H1 (cell line): Measurements from ENCODE around the gene ZBTB9.

Experiments
- CHD2 ChIP-seq: IDR thresholded peaks from 2 replicates; pipeline ENCODE4 v1.6.1; 2012; ENCODE audit warnings: low read length, improper control_type of control experiment
- EP300 ChIP-seq, 2 experiments: IDR thresholded peaks; 1 replicate in 1 of 2; 2 replicates in 1 of 2; pipeline ENCODE4 v1.6.1; 2011 to 2012; ENCODE audit warnings: low read depth in 2 of 2, low read length in 2 of 2, mild to moderate bottlenecking in 2 of 2, borderline replicate concordance in 1 of 2, inconsistent platforms in 1 of 2, moderate library complexity in 1 of 2
- JUND ChIP-seq: IDR thresholded peaks from 2 replicates; pipeline ENCODE4 v1.6.1; 2011; ENCODE audit warnings: mild to moderate bottlenecking, improper control_type of control experiment, low read length
- KDM1A ChIP-seq: fragments of 200-600, 300-600 bp; sonication (generic); IDR thresholded peaks from 2 replicates; pipeline ENCODE4 v1.7.1; 2016; ENCODE audit warnings: mild to moderate bottlenecking, low read length, borderline replicate concordance
- POLR2A ChIP-seq, 2 experiments: IDR thresholded peaks; 1 replicate in 1 of 2; 2 replicates in 1 of 2; pipeline ENCODE4 v1.6.1; 2011; ENCODE audit warnings: low read depth in 2 of 2, low read length in 2 of 2, mild to moderate bottlenecking in 2 of 2; ENCODE audit errors: control extremely low read depth in 1 of 2
- RAD21 ChIP-seq, 2 experiments: IDR thresholded peaks in 1 of 2; conservative IDR thresholded peaks in 1 of 2; 2 replicates each; pipeline ENCODE4 v1.6.1; 2011; ENCODE audit warnings: low read depth in 2 of 2, low read length in 2 of 2, improper control_type of control experiment in 1 of 2, inconsistent platforms in 1 of 2, mild to moderate bottlenecking in 1 of 2, moderate library complexity in 1 of 2
- SUZ12 ChIP-seq: fragments of 200-600 bp; sonication (generic); IDR thresholded peaks from 2 replicates; pipeline ENCODE4 v1.6.1; 2012; ENCODE audit warnings: mild to moderate bottlenecking, inconsistent platforms, low read length, moderate library complexity, mixed read lengths
- ZNF274 ChIP-seq: IDR thresholded peaks from 2 replicates; pipeline ENCODE4 v1.7.0; 2012; ENCODE audit warnings: low read length, borderline replicate concordance; ENCODE audit errors: extremely low read depth
- TF ChIP-seq, protein P1 (sequence below), 3 experiments: IDR thresholded peaks; 1 replicate in 2 of 3; 2 replicates in 1 of 3; pipeline versions ENCODE4 v1.5.1 to v1.6.1; 2011; ENCODE audit warnings: low read length in 3 of 3, mild to moderate bottlenecking in 3 of 3, inconsistent platforms in 2 of 3, low read depth in 1 of 3, moderate library complexity in 1 of 3; ENCODE audit not compliant: insufficient read depth in 1 of 3; ENCODE audit errors: control extremely low read depth in 1 of 3
- TF ChIP-seq, protein P2 (sequence below): IDR thresholded peaks from 2 replicates; pipeline ENCODE4 v1.6.1; 2012; ENCODE audit warnings: inconsistent platforms

DNA sequence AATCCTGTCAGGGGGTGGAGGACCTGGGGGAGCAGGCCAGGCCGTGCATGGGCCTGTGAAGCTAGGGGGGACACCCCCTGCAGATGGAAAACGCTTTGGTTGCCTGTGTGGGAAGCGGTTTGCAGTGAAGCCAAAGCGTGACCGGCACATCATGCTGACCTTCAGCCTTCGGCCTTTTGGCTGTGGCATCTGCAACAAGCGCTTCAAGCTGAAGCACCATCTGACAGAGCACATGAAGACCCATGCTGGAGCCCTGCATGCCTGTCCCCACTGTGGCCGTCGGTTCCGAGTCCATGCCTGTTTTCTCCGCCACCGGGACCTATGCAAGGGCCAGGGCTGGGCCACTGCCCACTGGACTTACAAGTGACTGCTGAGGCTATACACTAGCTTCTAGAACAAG, 1.8 kb downstream of the ZBTB9 start:
- TF ChIP-seq, protein P1, sequence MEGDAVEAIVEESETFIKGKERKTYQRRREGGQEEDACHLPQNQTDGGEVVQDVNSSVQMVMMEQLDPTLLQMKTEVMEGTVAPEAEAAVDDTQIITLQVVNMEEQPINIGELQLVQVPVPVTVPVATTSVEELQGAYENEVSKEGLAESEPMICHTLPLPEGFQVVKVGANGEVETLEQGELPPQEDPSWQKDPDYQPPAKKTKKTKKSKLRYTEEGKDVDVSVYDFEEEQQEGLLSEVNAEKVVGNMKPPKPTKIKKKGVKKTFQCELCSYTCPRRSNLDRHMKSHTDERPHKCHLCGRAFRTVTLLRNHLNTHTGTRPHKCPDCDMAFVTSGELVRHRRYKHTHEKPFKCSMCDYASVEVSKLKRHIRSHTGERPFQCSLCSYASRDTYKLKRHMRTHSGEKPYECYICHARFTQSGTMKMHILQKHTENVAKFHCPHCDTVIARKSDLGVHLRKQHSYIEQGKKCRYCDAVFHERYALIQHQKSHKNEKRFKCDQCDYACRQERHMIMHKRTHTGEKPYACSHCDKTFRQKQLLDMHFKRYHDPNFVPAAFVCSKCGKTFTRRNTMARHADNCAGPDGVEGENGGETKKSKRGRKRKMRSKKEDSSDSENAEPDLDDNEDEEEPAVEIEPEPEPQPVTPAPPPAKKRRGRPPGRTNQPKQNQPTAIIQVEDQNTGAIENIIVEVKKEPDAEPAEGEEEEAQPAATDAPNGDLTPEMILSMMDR (IDR thresholded peaks at IDR 0.05; ENCODE audit: control extremely low read depth in 1 of 3, insufficient read depth in 1 of 3, low read depth in 1 of 3, low read length in 3 of 3), result no peak
- no peak for TF ChIP-seq POLR2A (IDR thresholded peaks at IDR 0.05; ENCODE audit: control extremely low read depth in 1 of 2, low read depth in 2 of 2, low read length in 2 of 2)
- TF ChIP-seq, protein P2, sequence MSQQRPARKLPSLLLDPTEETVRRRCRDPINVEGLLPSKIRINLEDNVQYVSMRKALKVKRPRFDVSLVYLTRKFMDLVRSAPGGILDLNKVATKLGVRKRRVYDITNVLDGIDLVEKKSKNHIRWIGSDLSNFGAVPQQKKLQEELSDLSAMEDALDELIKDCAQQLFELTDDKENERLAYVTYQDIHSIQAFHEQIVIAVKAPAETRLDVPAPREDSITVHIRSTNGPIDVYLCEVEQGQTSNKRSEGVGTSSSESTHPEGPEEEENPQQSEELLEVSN, result no peak
- TF ChIP-seq EP300 (IDR thresholded peaks at IDR 0.05; ENCODE audit: borderline replicate concordance in 1 of 2, low read depth in 2 of 2, low read length in 2 of 2), result no peak
- no peak for TF ChIP-seq SUZ12
- no peak for TF ChIP-seq ZNF274
- TF ChIP-seq CHD2, result no peak
- no peak for TF ChIP-seq JUND
- no peak for TF ChIP-seq RAD21 (IDR thresholded peaks at IDR 0.05 in 1 of 2, conservative IDR thresholded peaks at IDR 0.05 in 1 of 2; ENCODE audit: low read depth in 2 of 2, low read length in 2 of 2)
- TF ChIP-seq KDM1A, result no peak
